ENCODE results near the gene TRAPPC5.

Gene TRAPPC5

DNA sequence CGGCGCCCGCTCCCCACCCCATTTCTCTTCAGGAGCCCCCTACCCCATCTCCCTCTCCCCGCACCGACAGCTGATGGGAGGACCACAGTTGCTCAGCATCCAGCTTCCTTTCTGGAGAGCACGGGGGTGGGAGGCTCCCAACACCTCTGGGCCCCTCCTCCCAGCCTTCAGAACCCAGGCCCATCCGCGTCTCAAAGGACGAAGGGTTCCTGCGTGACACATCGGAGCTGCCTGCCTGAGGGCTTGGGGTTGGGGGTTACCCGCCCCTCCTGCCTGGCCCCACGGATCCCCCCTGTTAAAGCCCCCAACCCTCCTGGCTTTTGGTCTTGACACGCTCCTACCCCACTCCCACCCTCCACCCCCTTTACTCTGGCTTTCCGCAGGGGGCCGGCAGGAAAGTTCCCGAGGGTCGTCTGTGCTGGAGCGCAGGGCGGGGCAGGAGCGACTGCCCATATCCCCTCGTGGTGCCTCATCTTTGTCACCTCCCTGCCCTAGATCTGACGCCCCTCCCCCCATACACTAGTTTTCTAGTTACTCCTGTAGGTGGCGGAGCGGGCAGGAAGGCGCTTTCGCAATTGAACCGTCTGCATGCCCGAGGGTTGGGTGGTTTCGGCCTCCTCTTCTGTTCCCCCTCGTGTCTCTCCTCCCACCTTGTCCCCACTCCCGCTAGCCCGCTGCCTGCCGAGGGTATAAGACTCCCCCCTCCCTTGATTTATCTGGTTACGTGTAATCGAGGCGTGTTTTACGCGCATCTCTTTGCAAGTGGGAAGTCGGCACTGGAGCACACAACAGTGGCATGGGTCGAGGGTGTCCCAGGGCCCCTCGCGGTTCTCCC is 924 bp downstream of the TRAPPC5 start:
- TF ChIP-seq, protein P1, sequence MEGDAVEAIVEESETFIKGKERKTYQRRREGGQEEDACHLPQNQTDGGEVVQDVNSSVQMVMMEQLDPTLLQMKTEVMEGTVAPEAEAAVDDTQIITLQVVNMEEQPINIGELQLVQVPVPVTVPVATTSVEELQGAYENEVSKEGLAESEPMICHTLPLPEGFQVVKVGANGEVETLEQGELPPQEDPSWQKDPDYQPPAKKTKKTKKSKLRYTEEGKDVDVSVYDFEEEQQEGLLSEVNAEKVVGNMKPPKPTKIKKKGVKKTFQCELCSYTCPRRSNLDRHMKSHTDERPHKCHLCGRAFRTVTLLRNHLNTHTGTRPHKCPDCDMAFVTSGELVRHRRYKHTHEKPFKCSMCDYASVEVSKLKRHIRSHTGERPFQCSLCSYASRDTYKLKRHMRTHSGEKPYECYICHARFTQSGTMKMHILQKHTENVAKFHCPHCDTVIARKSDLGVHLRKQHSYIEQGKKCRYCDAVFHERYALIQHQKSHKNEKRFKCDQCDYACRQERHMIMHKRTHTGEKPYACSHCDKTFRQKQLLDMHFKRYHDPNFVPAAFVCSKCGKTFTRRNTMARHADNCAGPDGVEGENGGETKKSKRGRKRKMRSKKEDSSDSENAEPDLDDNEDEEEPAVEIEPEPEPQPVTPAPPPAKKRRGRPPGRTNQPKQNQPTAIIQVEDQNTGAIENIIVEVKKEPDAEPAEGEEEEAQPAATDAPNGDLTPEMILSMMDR (IDR thresholded peaks at IDR 0.05), result peak; percentile 50

DNA sequence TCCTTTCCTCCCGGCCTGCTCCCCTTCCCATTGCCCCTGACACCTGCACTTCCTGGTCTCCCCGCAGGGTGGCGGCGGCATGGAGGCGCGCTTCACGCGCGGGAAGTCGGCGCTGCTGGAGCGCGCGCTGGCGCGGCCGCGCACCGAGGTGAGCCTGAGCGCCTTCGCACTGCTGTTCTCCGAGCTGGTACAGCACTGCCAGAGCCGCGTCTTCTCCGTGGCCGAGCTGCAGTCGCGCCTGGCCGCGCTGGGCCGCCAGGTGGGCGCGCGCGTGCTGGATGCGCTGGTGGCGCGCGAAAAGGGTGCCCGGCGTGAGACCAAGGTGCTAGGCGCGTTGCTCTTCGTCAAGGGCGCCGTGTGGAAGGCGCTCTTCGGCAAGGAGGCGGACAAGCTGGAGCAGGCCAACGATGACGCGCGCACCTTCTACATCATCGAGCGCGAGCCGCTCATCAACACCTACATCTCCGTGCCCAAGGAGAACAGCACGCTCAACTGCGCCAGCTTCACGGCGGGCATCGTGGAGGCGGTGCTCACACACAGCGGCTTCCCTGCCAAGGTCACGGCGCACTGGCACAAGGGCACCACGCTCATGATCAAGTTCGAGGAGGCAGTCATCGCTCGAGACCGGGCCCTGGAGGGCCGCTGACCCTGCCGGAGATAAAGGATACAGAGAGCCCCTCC is 1.7 kb downstream of the TRAPPC5 start:
- TF ChIP-seq, protein P1 (IDR thresholded peaks at IDR 0.05), result no peak

DNA sequence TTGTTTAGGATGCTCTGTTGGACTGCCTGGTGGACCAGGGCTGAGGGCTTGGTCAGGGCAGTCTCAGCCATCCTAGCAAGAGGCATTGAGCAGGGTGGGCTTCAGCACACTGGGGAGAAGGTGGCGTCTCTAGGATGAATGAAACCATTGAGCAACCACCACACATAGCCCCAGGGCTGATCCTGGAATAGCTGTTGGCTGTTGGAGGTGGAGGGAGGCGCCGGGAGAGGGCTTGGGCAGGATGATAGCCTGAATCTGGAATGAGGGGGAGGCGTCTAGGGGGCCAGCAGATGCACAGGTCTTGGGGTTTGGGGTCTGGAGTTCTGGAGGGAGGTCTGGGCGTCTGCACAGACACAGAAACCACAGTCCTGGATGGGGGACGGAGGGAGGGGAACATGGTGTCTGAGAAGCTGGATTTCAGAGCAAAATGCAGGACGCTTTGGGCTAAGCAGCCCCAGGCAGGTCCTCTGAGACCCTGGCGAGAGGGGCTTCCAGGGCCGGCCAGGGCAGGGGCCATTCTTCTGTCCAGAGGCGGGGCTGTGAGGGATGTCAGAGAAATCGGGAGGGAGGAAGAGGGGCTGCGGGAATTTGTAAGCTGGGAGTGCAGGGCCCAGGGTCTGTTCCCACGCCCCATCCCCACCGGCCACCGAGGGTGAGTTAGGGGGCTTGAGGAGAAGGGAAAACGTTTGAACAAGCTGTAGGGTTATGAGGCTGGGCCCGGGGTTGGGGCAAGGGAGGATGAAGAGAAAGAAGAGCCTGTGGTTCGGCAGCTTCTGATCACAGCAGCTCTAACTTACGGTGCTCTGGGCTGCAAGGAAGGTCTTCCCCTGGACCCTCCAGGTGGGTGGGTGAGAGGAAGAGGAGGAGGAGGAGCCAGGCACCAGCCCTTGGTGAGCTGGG is 5.2 kb downstream of the TRAPPC5 start:
- TF ChIP-seq, protein P1 (IDR thresholded peaks at IDR 0.05), result no peak

DNA sequence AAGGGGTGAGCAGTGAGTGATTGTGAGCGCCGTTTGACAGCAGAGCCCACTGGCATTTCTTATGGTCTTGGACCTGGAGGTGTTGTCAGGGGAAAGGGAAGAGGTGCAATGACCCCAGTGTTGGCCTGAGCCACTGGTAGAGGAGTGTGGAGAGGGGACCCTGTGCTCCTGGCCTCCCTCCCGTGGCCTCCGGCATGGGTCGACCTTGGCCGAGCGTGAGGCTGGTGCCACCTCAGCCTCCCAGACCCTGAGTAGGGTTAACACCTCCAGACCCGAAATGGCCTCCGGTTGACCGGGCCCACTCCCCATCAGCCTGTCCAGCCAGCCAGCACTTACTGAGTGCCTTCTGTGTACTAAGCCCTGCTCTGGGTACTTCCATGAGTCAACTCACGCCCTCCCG is 6.5 kb downstream of the TRAPPC5 start:
- TF ChIP-seq, protein P1 (IDR thresholded peaks at IDR 0.05), result no peak

DNA sequence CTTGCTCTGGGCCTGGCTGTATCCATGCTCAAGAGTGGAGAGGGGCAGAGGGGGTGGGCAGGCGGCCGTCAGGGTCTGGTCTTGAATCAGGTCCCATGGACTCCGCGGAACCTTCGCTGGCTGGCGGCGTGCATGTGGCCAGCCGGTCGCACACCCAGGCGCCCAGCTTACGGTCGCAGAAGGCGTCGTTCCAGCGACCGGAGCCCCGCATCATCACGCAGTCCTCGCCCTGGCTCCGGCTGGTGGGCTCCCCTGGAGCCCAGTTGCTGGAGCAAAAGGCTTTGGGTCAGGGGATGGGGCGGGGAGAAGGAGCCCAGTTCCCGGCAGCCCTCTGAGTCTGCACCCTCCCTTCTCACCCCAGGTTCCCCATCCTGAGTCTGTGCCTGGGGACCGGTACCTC is 8.5 kb downstream of the TRAPPC5 start:
- TF ChIP-seq, protein P1 (IDR thresholded peaks at IDR 0.05), result no peak

DNA sequence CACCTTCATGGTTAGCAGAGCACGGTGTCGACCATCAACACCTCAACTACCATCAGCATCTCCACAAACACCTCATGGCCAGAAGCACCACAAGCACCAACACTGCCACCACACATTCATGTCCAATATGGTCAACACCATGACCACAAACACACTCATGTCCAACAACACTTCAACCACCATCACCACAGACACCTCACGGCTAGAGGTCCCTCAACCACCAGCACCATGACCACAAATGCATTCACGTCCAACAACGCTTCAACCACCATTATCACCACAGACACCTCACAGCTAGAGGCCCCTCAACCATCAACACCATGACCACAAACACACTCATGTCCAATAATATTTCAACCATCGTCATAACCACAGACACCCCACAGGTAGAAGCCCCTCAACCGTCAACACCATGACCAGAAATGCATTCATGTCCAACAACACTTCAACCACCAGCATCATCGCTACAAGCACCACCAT is 10.2 kb downstream of the TRAPPC5 start:
- TF ChIP-seq, protein P1 (IDR thresholded peaks at IDR 0.05), result no peak

DNA sequence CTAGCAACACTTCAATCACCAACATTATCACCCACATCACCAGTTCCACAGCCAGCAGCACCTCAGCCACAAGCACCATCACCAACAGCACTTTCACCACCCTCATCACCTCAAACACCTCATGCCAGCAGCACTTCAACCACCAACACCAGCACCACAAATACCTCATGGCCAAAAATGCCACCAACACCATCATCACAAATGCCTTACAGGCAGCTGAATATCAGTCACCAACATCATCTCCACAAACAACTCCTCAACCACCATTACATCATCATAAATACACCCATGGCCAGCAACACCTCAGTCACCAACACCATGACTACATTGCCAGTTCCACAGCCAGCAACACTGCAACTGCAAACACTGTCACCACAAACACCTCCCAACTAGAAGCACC is 10.9 kb downstream of the TRAPPC5 start:
- TF ChIP-seq, protein P1 (IDR thresholded peaks at IDR 0.05), result no peak

Data from LNCAP (cell line).